ENCODE results near the gene PGR. TPM values are rescaled to one million over a fixed set of nuclear protein-coding genes. Genes with fewer than 3 reads are reported as not detected.

The PGR gene
- total and polyA plus RNA-seq, 9 donors = under 0.01 to 0.16 (median 0.02) TPM; not detected in 4

GRCh38 chr11:100990931-100991330, 138.7 kb downstream of the PGR start:
- Histone ChIP-seq H3K27ac (ENCODE audit: low read length) (no peak overlapping the region), H3K27me3 (ENCODE audit: control insufficient read depth, insufficient read depth, low read length) (no peaks in the 10 kb centered on the region), H3K36me3 (ENCODE audit: control insufficient read depth, insufficient read depth, low read length) (peaks cover 14% of the 10 kb centered on the region), H3K4me1 (ENCODE audit: control insufficient read depth, insufficient read depth, low read length) (no peaks in the 10 kb centered on the region), H3K9me3 (replicated peaks; ENCODE audit: control insufficient read depth, low read depth, low read length) (no peaks in the 10 kb centered on the region), H3K4me3 (ENCODE audit: low read length) (no peak overlapping the region)
- no peak for DNase-seq
- WGBS (ENCODE audit: insufficient coverage) = no CpG with 5 or more reads among the region's 1 CpG

- Histone ChIP-seq H3K27ac (ENCODE audit: low read length) (no peak overlapping the region), H3K4me3 (ENCODE audit: low read length) (no peak overlapping the region), H3K36me3 (ENCODE audit: control insufficient read depth, insufficient read depth, low read length) (peaks cover 24% of the 10 kb centered on the region), H3K27me3 (ENCODE audit: control insufficient read depth, insufficient read depth, low read length) (no peaks in the 10 kb centered on the region), H3K4me1 (ENCODE audit: control insufficient read depth, insufficient read depth, low read length) (no peaks in the 10 kb centered on the region), H3K9me3 (replicated peaks; ENCODE audit: control insufficient read depth, low read depth, low read length) (no peaks in the 10 kb centered on the region)
- DNase-seq = no peak
- WGBS (ENCODE audit: insufficient coverage) = no CpG with 5 or more reads among the region's 3 CpGs
These were observed 144.9 kb downstream of the PGR start for GRCh38 chr11:100984668-100985067.

GRCh38 chr11:100981196-100981824, 148.3 kb downstream of the PGR start:
- DNase-seq = no peak
- Histone ChIP-seq H3K4me3 (ENCODE audit: low read length) (no peak overlapping the region), H3K36me3 (ENCODE audit: control insufficient read depth, insufficient read depth, low read length) (peaks cover 25% of the 10 kb centered on the region), H3K27me3 (ENCODE audit: control insufficient read depth, insufficient read depth, low read length) (no peaks in the 10 kb centered on the region), H3K9me3 (replicated peaks; ENCODE audit: control insufficient read depth, low read depth, low read length) (no peaks in the 10 kb centered on the region), H3K4me1 (ENCODE audit: control insufficient read depth, insufficient read depth, low read length) (no peaks in the 10 kb centered on the region), H3K27ac (ENCODE audit: low read length) (no peak overlapping the region)
- WGBS (ENCODE audit: insufficient coverage) = 80% methylated on average over 1 of the region's 1 CpG

GRCh38 chr11:100980156-100980555, 149.5 kb downstream of the PGR start:
- H3K4me1 ChIP-seq (ENCODE audit: control insufficient read depth, insufficient read depth, low read length) = no peaks in the 10 kb centered on the region
- no CpG with 5 or more reads among the region's 3 CpGs for WGBS (ENCODE audit: insufficient coverage)
- H3K36me3 ChIP-seq (ENCODE audit: control insufficient read depth, insufficient read depth, low read length) = peaks cover 26% of the 10 kb centered on the region
- H3K27ac ChIP-seq (ENCODE audit: low read length) = no peak overlapping the region
- H3K27me3 ChIP-seq (ENCODE audit: control insufficient read depth, insufficient read depth, low read length) = no peaks in the 10 kb centered on the region
- no peaks in the 10 kb centered on the region for H3K9me3 ChIP-seq (replicated peaks; ENCODE audit: control insufficient read depth, low read depth, low read length)
- H3K4me3 ChIP-seq (ENCODE audit: low read length) = no peak overlapping the region
- peak; percentile 22 for DNase-seq
